Peyer's patch (tissue), 4 donors: Measurements from ENCODE around the gene IFITM5. TPM values are rescaled to one million over a fixed set of nuclear protein-coding genes. Genes with fewer than 3 reads are reported as not detected.
A peak's percentile ranks its signal among the peaks of the same experiment; 100 is the strongest.

Experiments
- DNase-seq, 3 donors: peaks; one replicate each; pipeline ENCODE4 v3.0.0-alpha.2; 2017 to 2019
- H3K27ac ChIP-seq, 4 donors: fragments of 200-600 bp; sonication (generic); one replicate each; pipeline ENCODE4 v1.5.1; 2016 to 2019
- H3K27me3 ChIP-seq, 2 donors: fragments of 200-600 bp; sonication (generic); one replicate each; pipeline ENCODE4 v1.5.1; 2019
- H3K36me3 ChIP-seq, 3 donors: fragments of 200-600 bp; sonication (generic); one replicate each; pipeline ENCODE4 v1.5.1; 2016 to 2019
- H3K4me1 ChIP-seq, 4 donors: fragments of 200-600 bp; sonication (generic); one replicate each; pipeline ENCODE4 v1.5.1; 2016 to 2019
- H3K4me3 ChIP-seq, 4 donors: fragments of 200-600 bp; sonication (generic); 1 replicate in 3 of 4; 2 replicates in 1 of 4; pipeline ENCODE4 v1.5.1; 2016 to 2019; ENCODE audit warnings: mild to moderate bottlenecking in 1 of 4
- H3K9me3 ChIP-seq, 4 donors: fragments of 200-600 bp; sonication (generic); one replicate each; pipeline ENCODE4 v1.5.1; 2016 to 2019; ENCODE audit warnings: mild to moderate bottlenecking in 1 of 4
- CTCF ChIP-seq, 6 experiments: fragments of 450-650 bp in 4 of 6; fragments of 200-600 bp in 2 of 6; sonication (generic) in 1 of 6; IDR thresholded peaks; one replicate each; pipeline ENCODE4 v1.5.1; 2017 to 2019; ENCODE audit warnings: antibody characterized with exemption in 6 of 6, mild to moderate bottlenecking in 3 of 6, moderate library complexity in 1 of 6
- POLR2A ChIP-seq, 2 donors: fragments of 450-650 bp; IDR thresholded peaks; one replicate each; pipeline ENCODE4 v1.5.1; 2017; ENCODE audit warnings: antibody characterized with exemption in 2 of 2, mild to moderate bottlenecking in 2 of 2, moderate library complexity in 2 of 2
- total RNA-seq, 4 donors: library from RNA; depleted of rRNA; stranded (reverse); fragments of >200 nt; gene quantifications; one replicate each; pipeline ENCODE4 v1.1.0, GENCODE V29; 2016

The IFITM5 gene
- total RNA-seq, 4 donors from 2014 or later = not detected

- no peak for DNase-seq
- Histone ChIP-seq H3K27me3 (no peaks in the 10 kb centered on the region), H3K36me3 (peaks cover 0 to 18% (median 0%) of the 10 kb centered on the region in 3 donors), H3K9me3 (no peaks in the 10 kb centered on the region), H3K4me3 (no peak overlapping the region), H3K27ac (peak overlapping the region in 1 of 4 donors; percentile 44), H3K4me1 (no peaks in the 10 kb centered on the region)
- TF ChIP-seq CTCF (IDR thresholded peaks at IDR 0.05) (no peak), POLR2A (IDR thresholded peaks at IDR 0.05) (no peak)
Measured at GRCh38 chr11:256952-257737, 42.2 kb downstream of the IFITM5 start.

DNA sequence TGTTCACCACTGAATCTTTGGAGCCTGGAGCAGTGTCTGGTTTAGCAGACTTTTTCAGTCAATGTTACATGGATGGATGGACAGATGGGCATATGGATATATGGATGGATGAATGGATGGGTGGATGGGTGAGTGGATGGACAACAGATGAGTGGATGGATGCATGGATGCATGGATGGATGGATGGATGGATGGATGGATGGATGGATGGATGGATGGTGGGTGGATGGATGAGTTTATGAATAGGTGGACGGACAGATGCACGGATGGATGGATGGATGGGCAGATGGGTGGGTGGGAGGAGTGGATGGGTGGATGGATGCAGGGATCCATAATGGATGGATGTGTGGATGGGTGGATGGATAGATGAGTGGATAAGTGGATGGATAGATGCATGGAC is 43.5 kb downstream of the IFITM5 start:
- Histone ChIP-seq H3K36me3 (peaks cover 0 to 31% (median 0%) of the 10 kb centered on the region in 3 donors), H3K4me1 (no peaks in the 10 kb centered on the region), H3K27me3 (no peaks in the 10 kb centered on the region), H3K9me3 (no peaks in the 10 kb centered on the region), H3K4me3 (no peak overlapping the region), H3K27ac (no peak overlapping the region)
- no peak for DNase-seq
- TF ChIP-seq POLR2A (IDR thresholded peaks at IDR 0.05) (no peak), CTCF (IDR thresholded peaks at IDR 0.05) (no peak)

DNA sequence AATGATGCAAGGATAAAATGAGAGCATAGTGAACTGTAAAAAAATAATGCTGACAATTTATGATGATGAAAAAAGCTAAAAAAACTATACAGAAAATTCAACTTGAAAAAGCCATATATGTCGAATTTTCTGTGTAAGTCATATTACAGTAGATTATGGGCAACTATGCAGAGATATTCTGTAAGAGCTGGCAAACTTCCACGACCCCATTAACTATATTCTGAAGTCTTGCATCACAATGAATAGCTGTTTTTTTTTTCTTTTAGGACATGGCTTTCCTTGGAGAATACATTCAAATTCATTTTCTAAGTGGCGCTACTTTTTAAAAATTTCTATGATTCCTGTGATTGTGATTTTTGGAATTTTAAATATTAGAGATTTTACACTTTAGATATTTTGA is 44.1 kb downstream of the IFITM5 start:
- TF ChIP-seq POLR2A (IDR thresholded peaks at IDR 0.05) (no peak), CTCF (IDR thresholded peaks at IDR 0.05) (no peak)
- H3K4me1 ChIP-seq = no peaks in the 10 kb centered on the region
- H3K36me3 ChIP-seq = peaks cover 0 to 38% (median 0%) of the 10 kb centered on the region in 3 donors
- H3K27ac ChIP-seq = no peak overlapping the region
- no peak for DNase-seq
- no peak overlapping the region for H3K4me3 ChIP-seq
- no peaks in the 10 kb centered on the region for H3K27me3 ChIP-seq
- H3K9me3 ChIP-seq = no peaks in the 10 kb centered on the region

DNA sequence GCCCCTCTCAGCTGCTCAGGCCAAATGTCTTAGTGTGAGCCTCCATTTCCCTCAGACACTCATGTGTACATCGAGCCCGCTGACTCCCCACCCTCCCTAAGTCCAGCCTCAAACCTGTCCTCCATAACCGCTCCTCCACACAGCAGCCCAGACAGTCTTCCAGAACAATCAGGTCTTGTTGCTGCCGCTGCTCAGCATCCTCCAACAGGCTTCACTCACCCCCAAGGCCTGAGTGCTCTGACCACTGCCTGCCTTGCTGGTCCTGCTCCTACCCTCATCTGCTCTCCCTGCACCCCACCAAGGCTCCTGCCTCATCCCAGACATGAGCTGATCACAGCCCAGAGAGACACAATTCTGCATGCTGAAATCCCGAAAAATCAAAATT is 45.4 kb downstream of the IFITM5 start:
- no peak overlapping the region for H3K4me3 ChIP-seq
- TF ChIP-seq POLR2A (IDR thresholded peaks at IDR 0.05) = no peak
- no peak for TF ChIP-seq CTCF (IDR thresholded peaks at IDR 0.05)
- H3K36me3 ChIP-seq = peaks cover 0 to 43% (median 0%) of the 10 kb centered on the region in 3 donors
- no peak for DNase-seq
- no peak overlapping the region for H3K27ac ChIP-seq
- no peaks in the 10 kb centered on the region for H3K9me3 ChIP-seq
- H3K4me1 ChIP-seq = no peaks in the 10 kb centered on the region
- H3K27me3 ChIP-seq = no peaks in the 10 kb centered on the region

DNA sequence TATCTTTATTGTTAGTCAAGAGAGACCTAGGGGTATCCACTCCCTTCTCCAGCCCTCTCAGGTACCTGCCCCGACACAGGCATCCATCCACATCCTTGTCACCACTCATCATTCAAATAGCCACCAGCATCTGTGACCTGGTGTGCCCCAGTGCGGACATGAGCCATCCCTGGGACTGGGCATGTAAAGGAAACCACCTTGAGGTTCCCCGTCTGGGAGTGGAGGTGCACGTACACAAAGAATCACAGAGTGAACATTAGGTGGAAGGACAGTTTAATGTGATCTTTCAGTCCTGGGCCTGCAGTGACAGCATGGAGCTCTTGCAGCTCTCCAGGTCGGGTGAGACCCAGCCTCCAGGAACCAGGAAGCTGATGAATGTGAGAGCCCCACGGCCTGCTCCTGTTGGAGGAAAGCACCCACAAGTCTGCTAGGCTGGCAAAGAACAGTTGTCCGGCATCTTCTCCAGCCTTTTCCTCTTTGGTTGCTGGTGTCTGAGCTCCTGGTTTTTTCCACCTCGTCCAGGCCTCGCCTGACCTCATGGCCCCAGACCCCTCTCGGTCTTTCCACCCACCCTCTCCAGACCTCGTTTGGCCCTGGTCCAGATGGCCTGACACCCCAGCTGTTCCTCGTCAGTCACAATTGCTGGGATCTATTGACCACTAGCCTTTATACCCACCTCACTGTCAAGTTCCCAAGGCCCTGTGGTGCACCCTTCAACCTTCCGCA is 46.0 kb downstream of the IFITM5 start:
- TF ChIP-seq POLR2A (IDR thresholded peaks at IDR 0.05) (no peak), CTCF (IDR thresholded peaks at IDR 0.05) (no peak)
- no peak overlapping the region for H3K27ac ChIP-seq
- H3K36me3 ChIP-seq = peaks cover 0 to 49% (median 0%) of the 10 kb centered on the region in 3 donors
- no peak overlapping the region for H3K4me3 ChIP-seq
- no peaks in the 10 kb centered on the region for H3K4me1 ChIP-seq
- no peak for DNase-seq
- H3K9me3 ChIP-seq = no peaks in the 10 kb centered on the region
- H3K27me3 ChIP-seq = no peaks in the 10 kb centered on the region
